ENCODE measurements around the gene CNTN4.

CNTN4 gene

GRCh38 chr3:2390926-2391532 is 292.4 kb downstream of the CNTN4 start:
- Histone ChIP-seq H3K79me2 (ENCODE audit: insufficient read depth, low read length) (no peaks in the 10 kb centered on the region), H3K9me3 (ENCODE audit: low read length) (no peaks in the 10 kb centered on the region), H3F3A (ENCODE audit: insufficient read depth, low read length) (no peaks in the 10 kb centered on the region), H3K9ac (ENCODE audit: low read length) (no peak overlapping the region), H3K4me2 (ENCODE audit: low read length) (no peak overlapping the region), H2AFZ (ENCODE audit: low read length) (no peak overlapping the region), H3K9me2 (ENCODE audit: low read depth, low read length) (no peaks in the 10 kb centered on the region), H3K36me3 (ENCODE audit: insufficient read depth, low read length) (no peaks in the 10 kb centered on the region), H3K4me3 (ENCODE audit: low read depth, low read length, poor library complexity, severe bottlenecking) (no peak overlapping the region), H3K4me1 (ENCODE audit: insufficient read depth, low read length, severe bottlenecking) (no peaks in the 10 kb centered on the region), H3K27me3 (ENCODE audit: insufficient read depth, low read length) (no peaks in the 10 kb centered on the region), H3K27ac (ENCODE audit: low read depth, low read length, poor library complexity, severe bottlenecking) (no peak overlapping the region), H4K20me1 (ENCODE audit: insufficient read depth, low read length) (no peaks in the 10 kb centered on the region)
- no peak for TF ChIP-seq CTCF (IDR thresholded peaks at IDR 0.05; ENCODE audit: low read length)
- TF ChIP-seq EZH2 (IDR thresholded peaks at IDR 0.05; ENCODE audit: borderline replicate concordance, low read length) = no peak

GRCh38 chr3:2391896-2392295 is 293.2 kb downstream of the CNTN4 start:
- Histone ChIP-seq H3K9ac (ENCODE audit: low read length) (no peak overlapping the region), H3K9me3 (ENCODE audit: low read length) (no peaks in the 10 kb centered on the region), H3K79me2 (ENCODE audit: insufficient read depth, low read length) (no peaks in the 10 kb centered on the region), H2AFZ (ENCODE audit: low read length) (no peak overlapping the region), H3K4me2 (ENCODE audit: low read length) (no peak overlapping the region), H3K4me1 (ENCODE audit: insufficient read depth, low read length, severe bottlenecking) (no peaks in the 10 kb centered on the region), H3K4me3 (ENCODE audit: low read depth, low read length, poor library complexity, severe bottlenecking) (no peak overlapping the region), H3F3A (ENCODE audit: insufficient read depth, low read length) (no peaks in the 10 kb centered on the region), H3K9me2 (ENCODE audit: low read depth, low read length) (no peaks in the 10 kb centered on the region), H3K27me3 (ENCODE audit: insufficient read depth, low read length) (no peaks in the 10 kb centered on the region), H3K36me3 (ENCODE audit: insufficient read depth, low read length) (no peaks in the 10 kb centered on the region), H3K27ac (ENCODE audit: low read depth, low read length, poor library complexity, severe bottlenecking) (no peak overlapping the region), H4K20me1 (ENCODE audit: insufficient read depth, low read length) (no peaks in the 10 kb centered on the region)
- no peak for TF ChIP-seq EZH2 (IDR thresholded peaks at IDR 0.05; ENCODE audit: borderline replicate concordance, low read length)
- TF ChIP-seq CTCF (IDR thresholded peaks at IDR 0.05; ENCODE audit: low read length) = no peak

- Histone ChIP-seq H3K27ac (ENCODE audit: low read depth, low read length, poor library complexity, severe bottlenecking) (no peak overlapping the region), H3K9me2 (ENCODE audit: low read depth, low read length) (no peaks in the 10 kb centered on the region), H3K4me1 (ENCODE audit: insufficient read depth, low read length, severe bottlenecking) (no peaks in the 10 kb centered on the region), H3K27me3 (ENCODE audit: insufficient read depth, low read length) (no peaks in the 10 kb centered on the region), H2AFZ (ENCODE audit: low read length) (no peak overlapping the region), H3K4me2 (ENCODE audit: low read length) (no peak overlapping the region), H3K4me3 (ENCODE audit: low read depth, low read length, poor library complexity, severe bottlenecking) (no peak overlapping the region), H3K79me2 (ENCODE audit: insufficient read depth, low read length) (no peaks in the 10 kb centered on the region), H3K9ac (ENCODE audit: low read length) (no peak overlapping the region), H3F3A (ENCODE audit: insufficient read depth, low read length) (no peaks in the 10 kb centered on the region), H3K36me3 (ENCODE audit: insufficient read depth, low read length) (no peaks in the 10 kb centered on the region), H3K9me3 (ENCODE audit: low read length) (no peaks in the 10 kb centered on the region), H4K20me1 (ENCODE audit: insufficient read depth, low read length) (no peaks in the 10 kb centered on the region)
- TF ChIP-seq EZH2 (IDR thresholded peaks at IDR 0.05; ENCODE audit: borderline replicate concordance, low read length) (no peak), CTCF (IDR thresholded peaks at IDR 0.05; ENCODE audit: low read length) (no peak)
These were observed 294.3 kb downstream of the CNTN4 start for GRCh38 chr3:2392981-2393380.
